ENCODE data around the gene EDN2.

The EDN2 gene

DNA sequence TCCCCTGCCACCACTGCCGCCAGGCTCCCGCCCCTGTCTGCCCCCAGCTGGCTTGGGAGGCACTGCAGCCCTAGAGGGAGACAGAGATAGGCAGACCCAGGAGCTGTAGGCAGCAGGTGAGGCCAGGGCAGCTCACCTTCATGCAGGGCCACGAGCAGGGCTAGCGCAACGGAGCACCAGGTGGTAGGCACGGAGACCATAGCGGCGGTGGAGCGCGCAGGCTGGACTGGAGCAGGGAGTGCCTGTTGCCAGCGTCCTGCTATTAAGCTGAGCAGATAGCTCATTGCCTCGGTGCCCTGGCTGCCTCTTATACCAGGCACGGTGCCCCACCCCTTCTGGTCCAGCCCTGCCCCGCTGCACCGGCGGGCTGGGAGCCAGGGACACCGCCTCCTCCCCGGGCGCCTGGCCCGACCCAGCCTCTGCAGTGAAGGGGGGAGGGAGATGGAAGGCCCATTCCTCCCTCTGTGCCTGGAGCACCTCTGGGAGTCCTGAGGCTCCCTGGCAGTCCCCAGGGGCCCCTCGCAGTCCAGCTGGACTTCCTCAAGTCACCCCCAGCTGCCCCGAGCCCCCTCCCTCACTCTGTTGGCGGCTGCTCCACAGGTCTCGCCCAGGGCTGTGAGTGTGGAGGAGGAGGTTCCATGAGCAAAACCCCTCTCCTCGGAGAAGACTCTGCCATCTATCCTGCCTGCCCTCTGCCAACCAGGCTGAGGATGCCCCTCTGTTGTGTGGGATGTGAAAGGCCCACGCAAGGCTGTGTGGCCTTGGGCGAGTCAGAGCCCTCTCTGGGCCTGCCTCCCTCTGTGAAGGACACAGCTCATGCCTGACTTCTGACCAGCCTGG is at the start of gene EDN2:
Gene EDN2, minus strand, starts transcription at position 282 of the 840 bp plus-strand sequence. Its CDS starts 82 bp downstream, at position 200.
- DNase-seq: no peak

DNA sequence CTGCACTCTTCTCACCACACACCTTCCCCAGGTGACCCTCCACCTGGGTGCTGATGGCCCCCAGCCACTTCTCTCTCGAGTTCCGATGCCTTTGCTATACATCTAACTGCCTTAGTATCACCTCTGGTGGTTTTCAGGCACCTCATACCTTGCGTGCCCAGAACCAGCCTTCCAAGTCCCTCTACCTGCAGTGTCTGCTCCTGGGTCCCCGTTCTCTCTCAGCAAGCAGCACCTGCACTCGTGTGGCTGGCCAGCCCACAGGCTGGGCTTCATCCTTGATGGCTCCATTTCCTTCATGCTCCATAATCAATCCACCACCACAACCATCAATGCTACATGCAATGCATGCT is 49.2 kb upstream of the EDN2 start:
- no peak for DNase-seq

DNA sequence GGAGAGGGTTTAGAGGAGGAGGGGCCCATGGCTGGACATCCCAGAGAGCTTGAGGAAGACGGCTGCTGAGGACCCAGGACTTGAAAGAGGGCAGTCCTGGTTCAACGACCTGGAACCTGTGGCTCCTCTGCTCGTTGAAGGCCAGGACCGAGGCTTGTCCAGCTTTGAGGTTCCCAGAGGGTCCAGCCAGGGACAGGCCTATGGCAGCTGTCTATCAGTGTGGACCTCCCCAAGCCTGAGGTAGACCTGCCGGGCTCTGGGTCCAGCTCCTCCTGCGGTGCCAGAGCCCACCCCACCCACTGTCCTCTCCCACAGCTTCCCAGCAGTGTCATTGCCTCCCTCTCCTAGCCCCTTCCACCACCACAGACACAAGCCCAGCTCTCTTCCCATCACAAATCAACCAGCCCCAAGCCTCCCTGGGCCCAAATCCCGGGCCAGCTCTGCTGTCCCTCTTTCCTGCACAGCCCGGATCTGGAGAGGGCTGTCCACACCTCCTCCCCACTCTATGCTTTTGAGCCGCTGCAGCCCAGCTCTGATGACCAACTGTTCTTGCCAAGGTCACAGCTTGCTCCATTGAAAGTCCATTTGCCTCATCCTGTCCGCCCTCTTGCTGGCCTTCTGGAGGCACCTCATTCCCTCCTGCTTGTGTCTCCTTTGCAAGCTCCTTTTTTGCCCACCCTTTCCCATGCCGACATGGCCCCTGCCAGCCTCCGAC is 48.7 kb upstream of the EDN2 start:
- no peak for DNase-seq

DNA sequence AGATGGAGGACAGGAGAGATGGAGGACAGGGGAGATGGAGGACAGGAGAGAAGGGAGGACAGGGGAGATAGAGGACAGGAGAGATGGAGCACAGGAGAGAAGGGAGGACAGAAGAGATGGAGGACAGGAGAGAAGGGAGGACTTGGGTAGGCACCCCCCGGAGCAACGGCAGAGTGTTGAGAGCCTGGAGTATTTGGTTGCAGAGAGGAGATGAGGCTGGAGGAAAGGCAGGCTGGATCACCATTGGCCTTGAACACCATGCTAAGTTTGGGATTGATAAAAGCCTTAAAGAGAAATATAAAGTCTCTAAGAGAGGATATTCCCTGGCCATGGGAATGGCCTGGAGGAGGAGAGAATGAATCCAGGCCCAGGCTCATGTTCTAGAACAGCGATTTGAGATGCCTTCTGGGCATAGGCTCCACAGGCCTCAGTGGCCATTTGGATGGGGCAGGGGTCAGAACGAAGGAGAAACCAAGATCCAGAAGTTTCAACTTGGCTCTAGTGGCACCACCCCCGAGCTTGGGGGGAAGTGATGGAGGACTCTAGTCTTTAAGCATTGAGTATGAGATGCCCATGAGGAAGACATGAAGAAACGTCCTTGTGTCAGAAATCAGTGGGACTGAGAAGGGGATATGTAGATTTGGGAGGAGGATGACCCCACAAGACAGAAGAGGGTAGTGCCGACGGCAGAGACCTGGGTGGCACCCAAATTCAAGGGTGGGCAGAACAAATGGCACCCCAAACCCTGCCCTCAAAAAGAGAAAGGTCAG is 47.9 kb upstream of the EDN2 start:
- no peak for DNase-seq

DNA sequence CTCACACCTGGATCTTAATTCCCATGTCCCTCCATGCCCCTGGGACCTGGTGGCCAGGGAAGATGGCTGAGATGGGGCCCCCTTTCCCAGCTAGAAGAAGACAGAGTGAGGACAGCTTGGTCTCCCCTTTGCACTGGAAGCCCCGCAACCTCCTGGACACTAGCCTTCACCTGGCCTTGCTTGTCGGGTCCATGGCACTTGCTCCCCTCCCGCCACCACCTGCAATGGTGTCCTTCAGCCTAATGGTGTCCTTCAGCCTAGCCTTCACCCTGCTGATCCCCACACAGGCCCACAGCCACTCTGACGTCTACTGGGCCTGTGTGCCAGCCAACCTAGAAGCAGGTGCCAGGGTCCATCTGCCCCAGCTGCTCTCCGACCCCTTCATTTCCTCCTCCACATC is 45.9 kb upstream of the EDN2 start:
- DNase-seq: no peak

DNA sequence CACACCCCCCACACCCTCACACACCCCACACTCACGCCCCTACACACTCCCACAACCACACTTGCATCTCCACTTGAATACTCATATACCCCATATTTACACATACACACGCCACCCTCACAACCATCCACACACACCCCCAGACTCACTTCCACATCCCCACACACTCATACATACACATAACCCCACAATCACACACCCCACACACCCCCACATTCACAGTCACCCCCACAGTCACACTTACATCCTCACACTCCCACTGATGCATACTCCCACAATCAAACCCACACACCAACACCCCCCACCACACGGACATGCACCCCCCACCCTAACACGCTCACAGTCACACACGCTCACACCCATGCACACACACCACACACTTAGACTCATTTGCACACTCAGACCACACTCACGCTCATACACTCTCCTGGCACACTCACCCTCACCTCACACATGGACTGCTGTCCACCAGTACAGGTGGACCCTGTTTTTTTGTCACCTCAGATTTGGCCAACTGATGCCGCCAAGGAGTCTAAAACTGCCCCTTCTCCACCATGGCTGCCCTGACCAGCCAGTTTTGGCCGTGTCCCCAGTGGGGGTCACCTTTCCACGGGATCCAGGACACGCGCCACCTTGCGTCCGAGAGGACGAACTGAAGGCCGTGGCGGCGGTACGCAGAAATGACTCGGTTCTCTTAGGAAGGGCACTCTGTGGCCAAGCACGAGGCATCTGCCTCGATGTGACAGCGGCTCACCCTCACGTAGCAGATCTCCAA is 45.3 kb upstream of the EDN2 start:
- no peak for DNase-seq

DNA sequence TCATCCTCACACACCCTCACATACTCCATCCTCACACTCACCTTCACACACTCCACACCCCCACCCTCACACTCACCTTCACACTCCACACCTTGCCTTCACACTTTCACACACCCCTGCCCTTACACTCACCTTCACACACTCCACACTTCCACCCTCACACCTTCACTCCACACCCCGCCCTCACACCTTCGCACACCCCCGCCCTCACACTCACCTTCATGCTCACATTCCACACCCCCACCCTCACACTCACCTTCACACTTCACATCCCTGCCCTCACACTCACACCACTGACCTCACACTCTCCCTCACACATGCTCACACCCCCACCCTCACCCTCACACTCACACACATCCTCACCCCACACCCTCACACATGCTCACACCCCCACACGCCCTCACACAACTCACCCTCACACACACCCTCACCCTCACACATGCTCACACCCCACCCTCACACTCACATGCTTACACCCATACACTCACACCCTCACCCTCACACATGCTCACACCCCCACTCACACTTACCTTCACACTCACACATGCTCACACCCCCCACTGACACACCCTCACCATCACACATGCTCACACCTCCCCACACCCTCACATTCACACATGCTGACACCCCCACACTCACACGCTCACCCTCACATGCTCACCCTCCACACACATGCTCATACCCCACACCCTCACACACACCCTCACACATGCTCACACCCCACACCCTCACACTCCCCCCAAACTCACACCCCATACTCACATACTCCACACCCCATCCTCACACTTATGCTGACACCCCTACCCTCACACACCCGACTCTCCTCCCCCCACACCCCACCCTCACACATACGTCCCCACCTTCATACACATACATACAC is 44.5 kb upstream of the EDN2 start:
- no peak for DNase-seq

DNA sequence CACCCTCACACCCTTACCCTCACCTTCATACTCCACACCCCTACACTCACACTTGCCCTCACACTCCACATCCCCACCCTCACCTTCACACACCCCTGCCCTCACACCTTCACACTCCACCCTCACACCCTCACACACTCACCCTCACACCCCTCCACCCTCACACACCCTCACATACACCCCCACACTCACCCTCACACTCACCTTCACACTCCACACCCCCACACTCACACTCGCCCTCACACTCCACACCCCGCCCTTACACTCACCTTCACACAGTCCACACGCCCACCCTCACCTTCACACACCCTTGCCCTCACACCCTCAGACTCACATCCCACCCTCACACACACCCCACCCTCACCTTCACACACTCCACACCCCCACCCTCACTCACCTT is 43.6 kb upstream of the EDN2 start:
- no peak for DNase-seq

DNA sequence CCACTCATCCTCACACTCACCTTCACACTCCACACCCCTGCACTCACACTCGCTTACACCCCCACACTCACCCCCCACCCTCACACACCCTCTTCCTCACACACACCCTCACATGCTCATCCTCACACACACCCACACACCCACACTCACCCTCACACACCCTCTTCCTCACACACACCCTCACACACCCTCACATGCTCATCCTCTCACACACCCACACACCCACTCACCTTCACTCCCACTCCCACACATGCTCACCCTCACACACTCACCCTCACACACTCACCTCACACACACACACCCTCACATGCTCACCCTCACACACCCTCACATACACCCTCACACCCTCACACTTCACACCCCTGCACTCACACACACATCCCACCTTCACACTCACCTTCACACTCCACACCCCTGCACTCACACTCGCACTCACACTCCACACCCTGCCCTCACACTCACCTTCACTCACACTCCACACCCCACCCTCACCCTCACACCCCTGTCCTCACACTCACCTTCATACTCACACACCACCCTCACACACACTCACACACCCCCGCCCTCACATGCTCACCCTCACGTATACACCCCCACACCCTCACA is 42.6 kb upstream of the EDN2 start:
- no peak for DNase-seq

DNA sequence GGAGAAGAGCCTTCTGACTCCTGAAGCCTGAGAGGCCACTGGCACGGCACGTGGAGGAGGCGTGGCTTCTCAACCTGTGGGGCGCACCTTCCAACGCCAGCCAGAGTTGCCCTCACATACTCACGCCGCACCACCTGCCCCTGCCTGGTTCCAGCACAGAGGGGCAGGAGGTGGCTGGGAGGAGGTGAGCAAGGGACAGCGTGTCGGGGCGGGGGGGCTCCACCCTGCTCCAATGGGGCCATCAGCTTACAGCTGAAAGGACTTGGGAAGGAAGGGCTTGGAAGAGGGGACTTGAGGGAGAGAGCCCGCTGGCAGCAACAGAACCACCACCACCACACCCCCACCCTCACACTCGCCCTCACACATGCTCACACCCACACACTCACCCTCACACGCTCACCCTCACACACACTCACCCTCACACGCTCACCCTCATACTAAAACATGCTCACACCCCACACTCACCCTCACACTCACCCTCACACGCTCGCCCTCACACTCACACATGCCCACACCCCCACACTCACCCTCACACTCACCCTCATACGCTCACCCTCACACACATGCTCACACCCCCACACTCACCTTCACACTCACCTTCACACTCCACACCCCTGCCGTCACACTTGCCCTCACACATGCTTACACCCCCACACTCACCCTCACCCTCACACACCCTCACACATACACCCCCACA is 41.6 kb upstream of the EDN2 start:
- no peak for DNase-seq

DNA sequence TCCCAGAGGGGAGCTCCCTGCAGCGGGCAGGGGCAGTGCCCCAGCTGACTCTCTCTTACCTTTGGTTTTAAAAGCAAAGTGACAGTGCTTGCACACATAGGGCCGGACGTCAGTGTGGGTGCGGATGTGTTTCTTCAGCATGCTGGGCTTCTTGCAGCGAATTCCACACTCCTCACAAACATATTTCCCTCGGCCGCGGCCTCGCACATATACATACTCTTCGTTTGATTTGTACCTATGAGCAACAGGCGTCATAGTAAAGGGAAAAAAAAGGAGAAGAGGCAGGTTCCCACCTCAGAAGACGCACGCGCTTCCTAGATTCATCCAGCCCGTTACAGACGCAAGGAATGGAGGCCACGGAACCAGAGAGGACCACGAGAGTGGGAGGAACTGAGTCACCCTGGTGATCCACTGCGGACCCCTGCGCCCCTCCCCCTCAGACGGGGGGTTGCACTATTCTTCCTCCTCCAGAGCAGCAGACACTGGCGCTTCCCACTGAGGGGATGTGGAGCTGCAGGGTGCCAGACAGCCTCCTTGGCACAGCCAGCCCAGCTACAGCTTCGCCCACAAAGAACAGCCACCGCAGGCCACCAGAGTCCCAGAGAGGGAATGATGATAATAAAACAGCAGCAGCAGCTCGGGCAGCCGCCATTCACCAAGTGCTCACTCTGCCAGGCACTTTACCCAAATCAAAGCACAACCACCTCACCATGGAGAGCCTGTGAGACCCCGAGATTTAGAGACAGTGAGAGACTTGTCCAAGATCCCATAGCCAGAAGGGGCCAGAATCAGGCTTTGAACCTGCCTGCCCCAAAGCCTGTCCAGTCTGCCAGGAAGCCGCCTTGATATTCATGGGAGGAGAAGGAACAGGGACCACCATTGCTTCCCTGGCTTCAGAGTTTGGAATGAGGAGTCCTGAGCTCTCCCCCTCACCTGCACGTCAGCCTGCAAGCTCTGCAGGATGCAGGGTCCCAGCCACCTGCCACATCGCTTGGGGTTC is 40.5 kb upstream of the EDN2 start:
- no peak for DNase-seq

DNA sequence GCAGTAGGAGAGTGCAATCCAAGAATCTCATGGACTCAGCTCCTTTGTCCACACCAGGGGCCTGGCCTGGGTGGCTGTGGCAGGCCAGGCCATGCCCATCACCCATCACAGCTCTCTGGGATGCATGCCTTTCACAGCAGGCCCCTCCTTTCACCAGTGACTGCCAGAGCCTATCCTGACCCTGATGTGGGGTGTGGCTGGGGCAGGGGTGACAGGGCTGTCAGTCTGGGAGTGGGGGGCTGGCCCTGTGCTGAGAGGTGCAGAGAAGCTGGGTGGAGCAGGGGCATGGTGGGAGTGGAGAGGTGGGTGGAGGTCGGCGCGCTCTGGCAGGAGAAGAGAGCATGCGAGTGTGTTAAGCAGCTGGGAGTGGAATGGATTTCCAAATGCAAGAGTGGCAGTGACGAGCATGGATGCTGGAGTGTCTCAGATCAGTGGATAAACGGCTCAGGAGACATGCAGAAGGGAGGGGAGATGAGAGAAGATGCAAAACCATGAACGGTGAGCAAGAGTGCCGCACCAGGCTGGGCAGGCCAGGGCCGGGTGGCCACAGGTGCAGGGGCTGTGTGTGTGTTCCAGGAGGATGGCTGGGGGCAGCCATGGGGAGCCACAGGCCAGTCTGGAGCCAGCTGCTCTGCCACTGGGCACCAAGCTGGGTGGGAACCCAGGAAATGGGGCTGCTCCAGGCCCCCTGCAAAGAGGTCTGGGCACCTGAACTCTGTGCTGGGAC is 39.6 kb upstream of the EDN2 start:
- DNase-seq: no peak

DNA sequence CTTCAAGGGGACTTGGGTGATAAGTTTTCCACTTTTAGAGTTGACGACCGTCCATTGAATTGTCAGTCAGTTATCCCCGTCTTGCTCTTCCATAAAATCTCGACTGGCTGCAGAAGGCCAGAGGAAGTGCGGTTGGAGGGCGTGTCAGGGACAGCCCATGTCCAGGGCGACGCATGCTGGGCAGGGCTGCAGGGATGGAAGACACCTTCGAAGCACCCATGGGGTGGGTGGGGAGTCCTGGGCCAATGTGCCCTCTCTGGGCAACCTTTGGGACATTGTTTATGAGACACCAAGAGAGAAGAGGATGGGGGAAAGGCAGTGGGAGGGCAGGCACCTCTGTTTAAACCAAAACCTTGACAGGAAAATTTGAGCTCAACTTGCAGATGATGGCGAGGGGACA is 38.6 kb upstream of the EDN2 start:
- no peak for DNase-seq

DNA sequence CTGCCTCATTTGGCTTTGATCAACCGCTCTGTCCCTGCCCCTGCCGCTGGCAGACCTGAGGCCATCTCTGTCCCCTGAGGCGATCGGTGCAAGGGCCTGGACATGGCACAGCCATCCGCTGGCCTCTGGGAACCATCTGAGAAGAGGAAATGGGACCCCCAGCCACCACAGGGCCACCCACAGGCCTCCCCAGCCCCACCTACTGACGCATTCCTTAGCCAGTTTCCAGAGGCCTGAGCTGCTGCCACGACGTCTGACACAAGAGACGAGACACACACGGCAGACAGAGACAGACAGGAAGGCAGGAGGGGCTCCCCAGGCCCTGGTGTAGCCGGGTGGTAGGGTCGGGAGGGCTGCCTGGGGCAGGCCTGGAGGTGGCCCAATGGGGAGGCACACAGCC is 37.3 kb upstream of the EDN2 start:
- DNase-seq: no peak

DNA sequence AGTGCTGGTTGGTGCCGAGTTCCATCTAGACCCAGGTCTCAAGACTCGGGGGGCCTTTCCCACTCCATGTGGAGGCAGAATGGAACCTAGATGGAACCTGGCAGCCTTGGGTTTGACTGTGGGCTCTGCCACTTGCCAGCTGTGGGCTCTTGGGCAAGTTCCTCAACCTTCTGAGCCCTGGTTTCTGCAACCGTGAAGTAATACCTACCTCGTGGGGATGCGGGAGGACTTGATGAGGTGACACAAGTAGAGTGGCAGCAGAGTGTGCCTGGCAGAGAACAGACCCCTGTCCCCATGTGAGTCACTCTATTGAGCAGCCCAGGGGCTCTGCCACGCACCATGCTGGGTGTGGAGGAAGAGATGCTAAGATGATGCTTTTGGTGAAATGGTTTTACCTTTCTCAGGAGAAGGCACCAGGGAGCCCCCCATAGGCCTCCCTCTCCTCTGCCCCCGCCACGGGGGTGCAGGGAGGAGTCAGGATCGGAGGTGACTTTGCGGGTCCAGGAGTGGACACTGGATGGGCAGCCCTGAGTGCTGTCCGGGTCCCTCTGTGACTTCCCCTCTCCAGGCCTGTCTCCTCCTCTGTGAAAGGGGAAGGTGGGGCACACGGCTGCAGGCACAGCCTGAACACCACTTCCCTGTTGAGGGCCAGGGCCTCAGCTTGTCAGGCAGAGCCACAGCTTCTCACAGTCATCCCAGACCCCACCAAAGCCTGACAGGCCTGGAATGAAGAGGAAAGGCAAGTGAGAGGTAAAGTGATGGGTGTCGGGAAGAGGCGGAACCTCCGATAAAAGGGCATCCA is 36.7 kb upstream of the EDN2 start:
- DNase-seq: no peak

DNA sequence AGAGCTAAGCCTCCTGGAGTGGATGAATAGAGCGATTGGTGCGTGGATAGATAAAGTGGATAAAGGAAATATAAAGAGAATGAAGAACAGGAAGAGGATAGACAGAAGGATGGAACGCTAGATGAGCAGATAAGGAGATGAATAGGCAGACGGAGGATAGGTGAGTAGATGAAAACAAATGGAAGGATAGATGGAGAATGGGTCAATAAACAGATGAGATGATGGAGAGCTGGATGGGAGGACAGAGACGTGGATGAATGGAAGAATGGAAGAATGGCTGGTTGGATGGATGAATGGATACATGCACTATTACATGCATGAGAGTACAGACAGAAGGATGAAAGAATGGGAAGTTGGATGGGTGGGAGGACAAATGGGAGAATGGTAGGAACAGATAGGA is 35.2 kb upstream of the EDN2 start:
- DNase-seq: no peak

DNA sequence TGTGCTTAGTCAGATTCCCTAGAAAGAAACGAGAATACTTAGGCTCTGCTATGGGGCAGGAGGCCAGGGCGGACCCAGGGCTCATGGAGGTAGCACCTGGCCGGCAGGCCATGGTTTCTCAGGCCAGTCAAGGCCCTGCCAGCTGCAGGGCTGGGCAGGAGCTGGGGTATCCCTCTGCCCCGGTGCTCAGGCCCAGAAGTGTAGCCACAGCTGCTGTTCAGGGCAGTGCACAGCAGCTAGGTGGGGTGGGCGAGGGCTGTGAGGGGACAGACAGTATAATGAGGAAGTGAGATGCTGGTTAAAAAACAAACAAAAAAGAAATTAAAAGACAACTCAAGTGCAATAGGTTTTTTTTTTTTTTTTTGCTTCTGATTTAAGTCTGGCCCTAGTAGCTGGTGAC is 34.0 kb upstream of the EDN2 start:
- no peak for DNase-seq

DNA sequence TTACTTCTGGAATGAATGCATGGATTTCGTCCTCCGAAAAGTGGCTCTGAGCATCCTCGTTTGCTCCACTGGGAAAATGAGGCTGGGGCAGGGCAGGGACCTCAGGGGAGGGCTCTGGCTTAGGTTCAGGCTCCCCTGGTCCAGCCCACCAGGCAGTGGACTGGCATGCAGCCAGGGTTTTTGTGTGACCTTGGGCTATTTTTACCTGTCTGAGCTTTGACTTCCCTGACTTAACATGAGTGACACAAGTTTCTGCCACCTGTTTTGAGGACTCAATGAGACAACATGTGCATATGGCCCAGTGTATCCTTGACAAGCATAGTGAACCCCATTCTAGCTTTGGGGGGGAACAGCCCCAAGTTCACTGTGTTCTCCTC is 32.6 kb upstream of the EDN2 start:
- no peak for DNase-seq
